Loucy (cell line): ENCODE results near the gene NSUN2.

Source experiments
- CTCF ChIP-seq: fragments of 200-600 bp; sonication (generic); conservative IDR thresholded peaks from 2 replicates; pipeline ENCODE4 v1.5.1; 2014; ENCODE audit warnings: mild to moderate bottlenecking, antibody characterized with exemption, low read length
- EZH2phosphoT487 ChIP-seq: fragments of 200-600 bp; IDR thresholded peaks from 2 replicates; pipeline ENCODE4 v1.6.1; 2018; ENCODE audit warnings: antibody characterized with exemption, mild to moderate bottlenecking, moderate library complexity, borderline replicate concordance

DNA sequence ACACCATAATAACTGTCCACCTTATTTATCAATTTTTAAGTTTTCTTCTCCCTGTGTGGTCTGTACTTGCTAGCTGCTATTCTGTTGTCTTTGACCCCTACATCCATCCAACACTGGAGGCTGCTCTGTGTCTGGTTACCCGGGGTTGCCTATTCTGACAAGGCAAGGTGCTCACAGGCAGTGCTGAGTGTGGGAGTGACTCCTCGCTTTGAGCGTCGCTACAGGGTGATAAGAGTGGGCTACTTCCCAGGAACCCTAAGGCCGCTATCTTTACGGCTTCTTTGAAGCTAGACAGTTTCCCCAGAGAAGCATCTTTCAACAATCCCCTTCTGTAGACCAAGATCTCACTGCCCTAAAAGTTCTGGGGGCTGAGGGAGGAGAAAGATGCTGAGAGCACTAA is 35.3 kb downstream of the NSUN2 start:
- TF ChIP-seq CTCF (no peak), EZH2phosphoT487 (no peak)
